ENCODE results near the gene ABO. TPM values are rescaled to one million over a fixed set of nuclear protein-coding genes. Genes with fewer than 3 reads are reported as not detected.

Gene ABO
- total and polyA plus RNA-seq, 2 of the 8 experiments (the other 6 are each of a cell fraction or from before 2014, with no cell fraction given), result 0.03 TPM; not detected in 1

GRCh38 chr9:133242241-133242640 lies 32.8 kb downstream of the ABO start:
- TF ChIP-seq SRF (IDR thresholded peaks at IDR 0.05; ENCODE audit: low read depth, low read length), result no peak
- TF ChIP-seq, protein P1, sequence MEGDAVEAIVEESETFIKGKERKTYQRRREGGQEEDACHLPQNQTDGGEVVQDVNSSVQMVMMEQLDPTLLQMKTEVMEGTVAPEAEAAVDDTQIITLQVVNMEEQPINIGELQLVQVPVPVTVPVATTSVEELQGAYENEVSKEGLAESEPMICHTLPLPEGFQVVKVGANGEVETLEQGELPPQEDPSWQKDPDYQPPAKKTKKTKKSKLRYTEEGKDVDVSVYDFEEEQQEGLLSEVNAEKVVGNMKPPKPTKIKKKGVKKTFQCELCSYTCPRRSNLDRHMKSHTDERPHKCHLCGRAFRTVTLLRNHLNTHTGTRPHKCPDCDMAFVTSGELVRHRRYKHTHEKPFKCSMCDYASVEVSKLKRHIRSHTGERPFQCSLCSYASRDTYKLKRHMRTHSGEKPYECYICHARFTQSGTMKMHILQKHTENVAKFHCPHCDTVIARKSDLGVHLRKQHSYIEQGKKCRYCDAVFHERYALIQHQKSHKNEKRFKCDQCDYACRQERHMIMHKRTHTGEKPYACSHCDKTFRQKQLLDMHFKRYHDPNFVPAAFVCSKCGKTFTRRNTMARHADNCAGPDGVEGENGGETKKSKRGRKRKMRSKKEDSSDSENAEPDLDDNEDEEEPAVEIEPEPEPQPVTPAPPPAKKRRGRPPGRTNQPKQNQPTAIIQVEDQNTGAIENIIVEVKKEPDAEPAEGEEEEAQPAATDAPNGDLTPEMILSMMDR (IDR thresholded peaks at IDR 0.05; ENCODE audit: control extremely low read depth in 1 of 3, insufficient read depth in 1 of 3, low read depth in 1 of 3, low read length in 3 of 3), result no peak
- TF ChIP-seq TBP (IDR thresholded peaks at IDR 0.05; ENCODE audit: low read depth, low read length), result no peak
- TF ChIP-seq, protein P2, sequence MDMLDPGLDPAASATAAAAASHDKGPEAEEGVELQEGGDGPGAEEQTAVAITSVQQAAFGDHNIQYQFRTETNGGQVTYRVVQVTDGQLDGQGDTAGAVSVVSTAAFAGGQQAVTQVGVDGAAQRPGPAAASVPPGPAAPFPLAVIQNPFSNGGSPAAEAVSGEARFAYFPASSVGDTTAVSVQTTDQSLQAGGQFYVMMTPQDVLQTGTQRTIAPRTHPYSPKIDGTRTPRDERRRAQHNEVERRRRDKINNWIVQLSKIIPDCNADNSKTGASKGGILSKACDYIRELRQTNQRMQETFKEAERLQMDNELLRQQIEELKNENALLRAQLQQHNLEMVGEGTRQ (IDR thresholded peaks at IDR 0.05; ENCODE audit: low read length), result no peak
- no peak for TF ChIP-seq HDAC6 (IDR thresholded peaks at IDR 0.05; ENCODE audit: low read depth, low read length)
- Histone ChIP-seq H3K79me1 (ENCODE audit: low read depth, low read length) (no peaks in the 10 kb centered on the region), H3K79me2 (ENCODE audit: control insufficient read depth in 1 of 2, insufficient read depth in 2 of 2, low read length in 2 of 2) (no peaks in the 10 kb centered on the region), H3K14ac (ENCODE audit: insufficient read length) (no peak overlapping the region), H4K5ac (ENCODE audit: insufficient read length, low read depth, low read length) (no peak overlapping the region), H3K4me3 (ENCODE audit: extremely low read depth in 1 of 4, insufficient read depth in 2 of 4, low read depth in 3 of 4, low read length in 4 of 4) (no peak overlapping the region), H2BK12ac (ENCODE audit: low read depth, low read length) (no peak overlapping the region), H3K4ac (replicated peaks; ENCODE audit: insufficient read length, low read depth, low read length) (no peak overlapping the region), H3K36me3 (ENCODE audit: control insufficient read depth in 2 of 4, insufficient read depth in 4 of 4, low read length in 3 of 4) (no peaks in the 10 kb centered on the region), H3K9ac (replicated peaks in 1 of 4; ENCODE audit: extremely low read depth in 1 of 4, low read depth in 3 of 4, low read length in 3 of 4) (0 out of 7 replicates have a peak overlapping the region, but pooled peaks of 1 of the 4 experiments have one; percentile 10), H2BK20ac (ENCODE audit: low read length) (no peak overlapping the region), H2BK5ac (ENCODE audit: low read depth, low read length) (no peak overlapping the region), H3K27me3 (replicated peaks in 1 of 4; ENCODE audit: control insufficient read depth in 3 of 4, extremely low read depth in 1 of 4, insufficient read depth in 3 of 4, low read length in 3 of 4) (peaks cover 0 to 4% (median 2%) of the 10 kb centered on the region in 4 experiments; a peak in 2 of 7 replicates), H4K8ac (ENCODE audit: extremely low read depth, insufficient read depth, low read length) (no peak overlapping the region), H2BK15ac (ENCODE audit: low read length) (no peak overlapping the region), H2BK120ac (replicated peaks; ENCODE audit: low read depth, low read length) (no peak overlapping the region), H3K23ac (ENCODE audit: insufficient read length) (no peak overlapping the region), H2AFZ (ENCODE audit: low read length) (no peak overlapping the region), H3K18ac (ENCODE audit: extremely low read depth, low read length) (no peak overlapping the region), H4K91ac (replicated peaks; ENCODE audit: insufficient read length, low read length) (no peak overlapping the region), H3K23me2 (ENCODE audit: low read depth, low read length) (peaks cover 5% of the 10 kb centered on the region; the same call in 1 of the 2 replicates), H2AK5ac (ENCODE audit: low read depth, low read length) (no peak overlapping the region), H4K20me1 (replicated peaks in 1 of 2; ENCODE audit: control insufficient read depth in 1 of 2, insufficient read depth in 2 of 2, low read length in 2 of 2) (no peaks in the 10 kb centered on the region), H3K9me3 (ENCODE audit: insufficient read depth in 2 of 2, low read depth in 1 of 2, low read length in 1 of 2) (no peaks in the 10 kb centered on the region), H3K4me1 (replicated peaks in 1 of 4; ENCODE audit: control insufficient read depth in 3 of 4, insufficient read depth in 4 of 4, low read length in 3 of 4) (peaks cover 0 to 2% (median under 1%) of the 10 kb centered on the region in 4 experiments; a peak in 2 of 7 replicates), H3K4me2 (ENCODE audit: insufficient read depth in 1 of 2, low read depth in 2 of 2, low read length in 2 of 2) (no peak overlapping the region), H3K27ac (ENCODE audit: low read depth, low read length) (no peak overlapping the region), H3K56ac (replicated peaks; ENCODE audit: insufficient read length, low read depth, low read length) (no peak overlapping the region)
- WGBS, 2 experiments (ENCODE audit: extremely low coverage in 1 of 2, insufficient coverage in 1 of 2, insufficient read length in 1 of 2, insufficient replicate concordance in 2 of 2, low coverage in 1 of 2, low lambda C conversion rate in 2 of 2, missing lambda C conversion rate in 1 of 2), result 87% methylated on average over 14 of the region's 14 CpGs; no CpG with 5 or more reads in 1 of the 2 experiments
- no peak for FAIRE-seq
- POLR2A ChIA-PET (ENCODE audit: partially characterized antibody), result no interaction called here
- CTCF ChIA-PET (ENCODE audit: partially characterized antibody), result interaction anchor here (0.8 to 1.0 kb wide), 4 partner anchors 55 to 115 kb away, joined by 3 to 4 read pairs (median 3); no protein-coding TSS in a partner anchor
- DNase-seq (ENCODE audit: low read depth in 1 of 2, low spot score in 2 of 2), result no peak
